Naive thymus-derived CD4-positive, alpha-beta T cell (primary cell): ENCODE measurements around the gene SEPTIN7. TPM values are rescaled to one million over a fixed set of nuclear protein-coding genes. Genes with fewer than 3 reads are reported as not detected.

ENCODE experiments used
- ATAC-seq: fragments of 150-1000 bp; cut with Tn5 transposase; 2 replicates; pipeline ENCODE4 v1.10.0; 2021; ENCODE audit warnings: mild to moderate bottlenecking, moderate library complexity
- CTCF ChIA-PET: fragments of 350-600 bp; sonication (Branson Sonifier 250); formaldehyde crosslinking; loops from one replicate; lab custom pipeline; 2021; ENCODE audit warnings: antibody characterized with exemption; lab: Charles Lee
- POLR2A ChIA-PET: fragments of 350-600 bp; sonication (Branson Sonifier 250); formaldehyde crosslinking; loops from one replicate; lab custom pipeline; 2021; ENCODE audit warnings: antibody characterized with exemption, inconsistent platforms; lab: Charles Lee
- DNase-seq, 9 donors: peaks; one replicate each; pipeline versions ENCODE4 v3.0.0 to v3.0.0-alpha.2; 2020 to 2022; ENCODE audit warnings: mixed read lengths in 1 of 9
- H3K27ac ChIP-seq: one replicate; pipeline ENCODE4 v1.7.0; 2013; ENCODE audit warnings: mild to moderate bottlenecking, low read depth, low read length, moderate library complexity
- H3K27me3 ChIP-seq, 2 donors: one replicate each; pipeline ENCODE4 v1.7.0; 2013; ENCODE audit warnings: low read length in 2 of 2, mild to moderate bottlenecking in 2 of 2, moderate library complexity in 2 of 2; ENCODE audit not compliant: control insufficient read depth in 2 of 2, insufficient read depth in 2 of 2
- H3K36me3 ChIP-seq, 3 experiments: 1 replicate in 2 of 3; 2 replicates in 1 of 3; pipeline ENCODE4 v1.7.0; 2013; ENCODE audit warnings: low read length in 3 of 3, mild to moderate bottlenecking in 3 of 3, moderate library complexity in 1 of 3; ENCODE audit not compliant: insufficient read depth in 3 of 3, control insufficient read depth in 2 of 3
- H3K4me1 ChIP-seq, 2 donors: one replicate each; pipeline ENCODE4 v1.7.0; 2013; ENCODE audit warnings: low read length in 2 of 2, mild to moderate bottlenecking in 2 of 2, moderate library complexity in 1 of 2; ENCODE audit not compliant: control insufficient read depth in 2 of 2, insufficient read depth in 2 of 2
- H3K4me3 ChIP-seq: 2 replicates; pipeline ENCODE4 v1.7.0; 2013; ENCODE audit warnings: mild to moderate bottlenecking, low read length
- H3K9me3 ChIP-seq, 3 experiments: 1 replicate in 2 of 3; 2 replicates in 1 of 3; pipeline ENCODE4 v1.7.0; 2013; ENCODE audit warnings: low read length in 3 of 3; ENCODE audit not compliant: control insufficient read depth in 2 of 3
- H3K27ac Mint-ChIP-seq, 9 donors: one replicate each; pipeline ENCODE4 v1.8.0; 2020 to 2022; ENCODE audit warnings: mixed read lengths in 9 of 9, mild to moderate bottlenecking in 8 of 9, moderate library complexity in 5 of 9, inconsistent platforms in 2 of 9
- H3K27me3 Mint-ChIP-seq, 5 donors: one replicate each; pipeline ENCODE4 v1.8.0; 2021 to 2022; ENCODE audit warnings: mixed read lengths in 5 of 5, mild to moderate bottlenecking in 1 of 5
- H3K36me3 Mint-ChIP-seq, 5 donors: one replicate each; pipeline ENCODE4 v1.8.0; 2020 to 2022; ENCODE audit warnings: mixed read lengths in 5 of 5, mild to moderate bottlenecking in 3 of 5, inconsistent platforms in 1 of 5
- H3K4me1 Mint-ChIP-seq, 7 donors: one replicate each; pipeline ENCODE4 v1.8.0; 2020 to 2022; ENCODE audit warnings: mixed read lengths in 7 of 7, mild to moderate bottlenecking in 3 of 7, inconsistent platforms in 1 of 7
- H3K4me3 Mint-ChIP-seq, 10 donors: one replicate each; pipeline ENCODE4 v1.8.0; 2020 to 2022; ENCODE audit warnings: mild to moderate bottlenecking in 10 of 10, mixed read lengths in 10 of 10, moderate library complexity in 6 of 10, inconsistent platforms in 2 of 10
- H3K9me3 Mint-ChIP-seq, 11 donors: one replicate each; pipeline ENCODE4 v1.8.0; 2020 to 2022; ENCODE audit warnings: mixed read lengths in 11 of 11, mild to moderate bottlenecking in 4 of 11, inconsistent platforms in 1 of 11, moderate library complexity in 1 of 11
- intact Hi-C, 2 donors: fragments of 100-400 bp; cut with micrococcal nuclease; formaldehyde crosslinking; loops; one replicate each; pipeline ENCODE4 v1.15.1; 2023
- polyA plus RNA-seq, 2 donors: library from polyadenylated mRNA; unstranded; fragments of 300-500 nt; fragmentation: Illumina TruSeq; gene quantifications; one replicate each; pipeline ENCODE4 v1.2.3, GENCODE V29; 2021
- total RNA-seq, 6 experiments: library from RNA in 5 of 6; stranded (reverse) in 5 of 6; gene quantifications; 1 replicate in 5 of 6; 2 replicates in 1 of 6; pipeline ENCODE4 v1.2.3 and lab custom pipeline; 2021 to 2026

SEPTIN7 gene
- total and polyA plus RNA-seq, 7 experiments from 2014 or later: 174 to 566 (median 197) TPM

GRCh38 chr7:35797311-35797710, 3.5 kb upstream of the SEPTIN7 start:
- Mint-ChIP-seq H3K4me1 (peaks cover 8 to 19% (median 13%) of the 10 kb centered on the region in 7 donors), H3K36me3 (peaks cover 0 to 6% (median 0%) of the 10 kb centered on the region in 5 donors), H3K27ac (peak overlapping the region in 1 of 9 donors; percentile 7), H3K9me3 (no peaks in the 10 kb centered on the region), H3K4me3 (no peak overlapping the region), H3K27me3 (peaks cover 0 to 10% (median 0%) of the 10 kb centered on the region in 5 donors)
- Histone ChIP-seq H3K36me3 (peaks cover 0 to 9% (median 0%) of the 10 kb centered on the region in 3 experiments), H3K9me3 (no peaks in the 10 kb centered on the region), H3K27me3 (no peaks in the 10 kb centered on the region), H3K4me1 (peaks cover 6 to 12% of the 10 kb centered on the region in 2 donors), H3K4me3 (no peak overlapping the region), H3K27ac (no peak overlapping the region)
- ChIA-PET POLR2A (interaction anchor here (0.6 kb wide), 1 partner anchor 877 kb away, joined by 3 read pairs; no protein-coding TSS in a partner anchor), CTCF (no interaction called here)
- ATAC-seq (no peak), DNase-seq (no peak)
- intact Hi-C loops: no loop called here

- intact Hi-C loops: loop anchor here (1.0 to 10.0 kb wide), 15 partner anchors 31 to 1647 kb away; partner anchors contain the start of genes ELMO1 (in 2 of the 2), DPY19L1 (in 1 of the 2), EEPD1 (in 1 of the 2) and HERPUD2 (in 1 of the 2)
- no peaks in the 10 kb centered on the region for H3K9me3 Mint-ChIP-seq
- CTCF ChIA-PET: interaction anchor here (1.0 to 3.3 kb wide), 6 partner anchors 13 to 107 kb away, joined by 3 to 13 read pairs (median 3); partner anchors contain the start of gene HERPUD2
- DNase-seq: peak in 3 of 9 donors; percentile 68 to 79 (median 76)
- Histone ChIP-seq H3K4me3 (peak overlapping the region; percentile 94), H3K27ac (peak overlapping the region; percentile 96), H3K4me1 (peaks cover 25 to 34% of the 10 kb centered on the region in 2 donors), H3K9me3 (no peaks in the 10 kb centered on the region), H3K27me3 (no peaks in the 10 kb centered on the region), H3K36me3 (peaks cover 0 to 9% (median 0%) of the 10 kb centered on the region in 3 experiments)
- peak overlapping the region; percentile 78 to 98 (median 93) for H3K4me3 Mint-ChIP-seq
- no peaks in the 10 kb centered on the region for H3K27me3 Mint-ChIP-seq
- POLR2A ChIA-PET: interaction anchor here (0.8 to 5.9 kb wide), 28 partner anchors 8 to 488 kb away, joined by 3 to 110 read pairs (median 6); partner anchors contain the start of gene HERPUD2
- peak; percentile 60 for ATAC-seq
- H3K27ac Mint-ChIP-seq: peak overlapping the region; percentile 96 to 100 (median 99)
- peaks cover 0 to 11% (median 5%) of the 10 kb centered on the region in 5 donors for H3K36me3 Mint-ChIP-seq
- peaks cover 33 to 46% (median 39%) of the 10 kb centered on the region in 7 donors for H3K4me1 Mint-ChIP-seq
These were observed 775 bp upstream of the SEPTIN7 start for GRCh38 chr7:35799846-35800717.

GRCh38 chr7:35801392-35802101, 690 bp downstream of the SEPTIN7 start:
- ChIA-PET CTCF (interaction anchor here (0.5 to 3.3 kb wide), 7 partner anchors 37 to 107 kb away, joined by 3 to 13 read pairs (median 3); partner anchors contain the start of gene HERPUD2), POLR2A (interaction anchor here (0.6 to 5.9 kb wide), 33 partner anchors 10 to 1654 kb away, joined by 3 to 110 read pairs (median 5); partner anchors contain the start of gene HERPUD2)
- peak overlapping the region; percentile 78 for H3K4me3 ChIP-seq
- intact Hi-C loops: loop anchor here (1.0 to 10.0 kb wide), 18 partner anchors 15 to 1646 kb away; partner anchors contain the start of genes DPY19L1 (in 2 of the 2), EEPD1 (in 2 of the 2), ELMO1 (in 2 of the 2) and HERPUD2 (in 1 of the 2)
- H3K4me1 Mint-ChIP-seq: peaks cover 43 to 59% (median 52%) of the 10 kb centered on the region in 7 donors
- peaks cover 0 to 13% (median 5%) of the 10 kb centered on the region in 5 donors for H3K36me3 Mint-ChIP-seq
- no peaks in the 10 kb centered on the region for H3K27me3 Mint-ChIP-seq
- H3K27me3 ChIP-seq: no peaks in the 10 kb centered on the region
- ATAC-seq (peak; percentile 55), DNase-seq (peak; percentile 65 to 78 (median 75))
- H3K4me3 Mint-ChIP-seq: peak overlapping the region; percentile 78 to 98 (median 93)
- H3K9me3 ChIP-seq: no peaks in the 10 kb centered on the region
- H3K4me1 ChIP-seq: peaks cover 37 to 49% of the 10 kb centered on the region in 2 donors
- H3K27ac Mint-ChIP-seq: peak overlapping the region; percentile 58 to 100 (median 99)
- peak overlapping the region; percentile 96 for H3K27ac ChIP-seq
- no peaks in the 10 kb centered on the region for H3K9me3 Mint-ChIP-seq
- H3K36me3 ChIP-seq: peaks cover 0 to 9% (median 0%) of the 10 kb centered on the region in 3 experiments

GRCh38 chr7:35802102-35802466, 1.2 kb downstream of the SEPTIN7 start:
- ATAC-seq: no peak
- no peaks in the 10 kb centered on the region for H3K27me3 Mint-ChIP-seq
- peak overlapping the region; percentile 78 for H3K4me3 ChIP-seq
- peak overlapping the region; percentile 58 to 99 (median 98) for H3K27ac Mint-ChIP-seq
- H3K9me3 ChIP-seq: no peaks in the 10 kb centered on the region
- H3K36me3 Mint-ChIP-seq: peaks cover 0 to 13% (median 5%) of the 10 kb centered on the region in 5 donors
- H3K4me3 Mint-ChIP-seq: peak overlapping the region; percentile 78 to 98 (median 93)
- no peaks in the 10 kb centered on the region for H3K27me3 ChIP-seq
- H3K4me1 ChIP-seq: peaks cover 37 to 52% of the 10 kb centered on the region in 2 donors
- H3K36me3 ChIP-seq: peaks cover 0 to 9% (median 0%) of the 10 kb centered on the region in 3 experiments
- H3K27ac ChIP-seq: peak overlapping the region; percentile 96
- intact Hi-C loops: loop anchor here (5.0 to 10.0 kb wide), 7 partner anchors 53 to 1645 kb away; partner anchors contain the start of genes ELMO1 (in 2 of the 2) and EEPD1 (in 1 of the 2)
- DNase-seq: peak in 2 of 9 donors; percentile 24 to 41
- ChIA-PET CTCF (interaction anchor here (1.2 kb wide), 1 partner anchor 92 kb away, joined by 3 read pairs; no protein-coding TSS in a partner anchor), POLR2A (interaction anchor here (0.6 to 5.9 kb wide), 12 partner anchors 20 to 1653 kb away, joined by 3 to 110 read pairs (median 6); partner anchors contain the start of gene HERPUD2)
- no peaks in the 10 kb centered on the region for H3K9me3 Mint-ChIP-seq
- H3K4me1 Mint-ChIP-seq: peaks cover 46 to 61% (median 53%) of the 10 kb centered on the region in 7 donors

GRCh38 chr7:35802649-35803048, 1.8 kb downstream of the SEPTIN7 start:
- intact Hi-C loops: loop anchor here (5.0 to 10.0 kb wide), 7 partner anchors 52 to 1645 kb away; partner anchors contain the start of genes ELMO1 (in 2 of the 2) and EEPD1 (in 1 of the 2)

More at GRCh38 chr7:35802649-35803048, 1.8 kb downstream of the SEPTIN7 start:
- peaks cover 46 to 59% (median 53%) of the 10 kb centered on the region in 7 donors for H3K4me1 Mint-ChIP-seq
- no peak for ATAC-seq
- no peaks in the 10 kb centered on the region for H3K9me3 ChIP-seq
- H3K27me3 ChIP-seq: no peaks in the 10 kb centered on the region
- CTCF ChIA-PET: interaction anchor here (1.2 kb wide), 1 partner anchor 93 kb away, joined by 3 read pairs; no protein-coding TSS in a partner anchor
- peak overlapping the region; percentile 58 to 99 (median 98) for H3K27ac Mint-ChIP-seq
- H3K36me3 ChIP-seq: peaks cover 0 to 9% (median 0%) of the 10 kb centered on the region in 3 experiments
- H3K4me3 ChIP-seq: peak overlapping the region; percentile 78
- DNase-seq: peak in 6 of 9 donors; percentile 9 to 42 (median 18)
- no peaks in the 10 kb centered on the region for H3K27me3 Mint-ChIP-seq
- peaks cover 0 to 13% (median 5%) of the 10 kb centered on the region in 5 donors for H3K36me3 Mint-ChIP-seq
- peak overlapping the region; percentile 96 for H3K27ac ChIP-seq
- POLR2A ChIA-PET: interaction anchor here (1.7 to 5.9 kb wide), 5 partner anchors 22 to 114 kb away, joined by 3 to 110 read pairs (median 9); partner anchors contain the start of gene HERPUD2
- H3K9me3 Mint-ChIP-seq: no peaks in the 10 kb centered on the region
- peak overlapping the region; percentile 78 to 98 (median 93) for H3K4me3 Mint-ChIP-seq
- peaks cover 37 to 52% of the 10 kb centered on the region in 2 donors for H3K4me1 ChIP-seq
